ENCODE measurements around the gene CUX1. TPM values are rescaled to one million over a fixed set of nuclear protein-coding genes. Genes with fewer than 3 reads are reported as not detected.

The CUX1 gene
- polyA plus RNA-seq, 1 experiment = 29.7 TPM

- no peaks in the 10 kb centered on the region; the same call in 1 of the 2 replicates for H3K9me3 ChIP-seq (ENCODE audit: control insufficient read depth, insufficient read depth, low read length)
- no peak for TF ChIP-seq CTCF (IDR thresholded peaks at IDR 0.05; ENCODE audit: low read depth, low read length)
- ChIA-PET POLR2A (no interaction called here), CTCF (no interaction called here)
- no peak for DNase-seq (ENCODE audit: low read depth, low spot score)
- H3K27me3 ChIP-seq (ENCODE audit: control insufficient read depth, insufficient read depth, low read length) = no peaks in the 10 kb centered on the region
- H3K27ac ChIP-seq (ENCODE audit: low read depth, low read length) = no peak overlapping the region
- H3K4me3 ChIP-seq (ENCODE audit: low read depth, low read length) = no peak overlapping the region
Measured at GRCh38 chr7:102215256-102215655, 397.8 kb downstream of the CUX1 start.

GRCh38 chr7:102215711-102216110 is 398.3 kb downstream of the CUX1 start:
- H3K9me3 ChIP-seq (ENCODE audit: control insufficient read depth, insufficient read depth, low read length) = no peaks in the 10 kb centered on the region; the same call in 1 of the 2 replicates
- DNase-seq (ENCODE audit: low read depth, low spot score) = no peak
- ChIA-PET POLR2A (no interaction called here), CTCF (interaction anchor here (0.5 kb wide), 1 partner anchor 20 kb away, joined by 4 read pairs; no protein-coding TSS in a partner anchor)
- H3K4me3 ChIP-seq (ENCODE audit: low read depth, low read length) = no peak overlapping the region
- H3K27ac ChIP-seq (ENCODE audit: low read depth, low read length) = no peak overlapping the region
- no peaks in the 10 kb centered on the region for H3K27me3 ChIP-seq (ENCODE audit: control insufficient read depth, insufficient read depth, low read length)
- no peak for TF ChIP-seq CTCF (IDR thresholded peaks at IDR 0.05; ENCODE audit: low read depth, low read length)

GRCh38 chr7:102216573-102217314 is 399.3 kb downstream of the CUX1 start:
- DNase-seq (ENCODE audit: low read depth, low spot score) = no peak
- H3K4me3 ChIP-seq (ENCODE audit: low read depth, low read length) = no peak overlapping the region
- no peaks in the 10 kb centered on the region for H3K27me3 ChIP-seq (ENCODE audit: control insufficient read depth, insufficient read depth, low read length)
- no peak for TF ChIP-seq CTCF (IDR thresholded peaks at IDR 0.05; ENCODE audit: low read depth, low read length)
- POLR2A ChIA-PET = no interaction called here
- CTCF ChIA-PET = no interaction called here
- no peak overlapping the region for H3K27ac ChIP-seq (ENCODE audit: low read depth, low read length)
- H3K9me3 ChIP-seq (ENCODE audit: control insufficient read depth, insufficient read depth, low read length) = no peaks in the 10 kb centered on the region; the same call in 1 of the 2 replicates

GRCh38 chr7:102220229-102220850 is 402.9 kb downstream of the CUX1 start:
- Histone ChIP-seq H3K27ac (ENCODE audit: low read depth, low read length) (peak overlapping the region; percentile 75), H3K9me3 (ENCODE audit: control insufficient read depth, insufficient read depth, low read length) (no peaks in the 10 kb centered on the region), H3K27me3 (ENCODE audit: control insufficient read depth, insufficient read depth, low read length) (no peaks in the 10 kb centered on the region), H3K4me3 (ENCODE audit: low read depth, low read length) (no peak overlapping the region)
- ChIA-PET POLR2A (no interaction called here), CTCF (interaction anchor here (2.0 kb wide), 1 partner anchor 16 kb away, joined by 11 read pairs; no protein-coding TSS in a partner anchor)
- DNase-seq (ENCODE audit: low read depth, low spot score) = no peak
- no peak for TF ChIP-seq CTCF (IDR thresholded peaks at IDR 0.05; ENCODE audit: low read depth, low read length)

Data from AG04450 (cell line).